Uterus (tissue), 2 donors: Measurements from ENCODE around the gene MSH2.

Experiments
- CTCF ChIP-seq, 4 experiments: fragments of 200-600 bp in 2 of 4; fragments of 450-650 bp in 2 of 4; sonication (generic) in 2 of 4; IDR thresholded peaks; one replicate each; pipeline ENCODE4 v1.5.1; 2016 to 2019; ENCODE audit warnings: antibody characterized with exemption in 4 of 4, mild to moderate bottlenecking in 2 of 4, moderate library complexity in 1 of 4
- POLR2A ChIP-seq, 2 donors: fragments of 450-650 bp; IDR thresholded peaks; one replicate each; pipeline ENCODE4 v1.6.1; 2016; ENCODE audit warnings: antibody characterized with exemption in 2 of 2, mild to moderate bottlenecking in 1 of 2, moderate library complexity in 1 of 2

DNA sequence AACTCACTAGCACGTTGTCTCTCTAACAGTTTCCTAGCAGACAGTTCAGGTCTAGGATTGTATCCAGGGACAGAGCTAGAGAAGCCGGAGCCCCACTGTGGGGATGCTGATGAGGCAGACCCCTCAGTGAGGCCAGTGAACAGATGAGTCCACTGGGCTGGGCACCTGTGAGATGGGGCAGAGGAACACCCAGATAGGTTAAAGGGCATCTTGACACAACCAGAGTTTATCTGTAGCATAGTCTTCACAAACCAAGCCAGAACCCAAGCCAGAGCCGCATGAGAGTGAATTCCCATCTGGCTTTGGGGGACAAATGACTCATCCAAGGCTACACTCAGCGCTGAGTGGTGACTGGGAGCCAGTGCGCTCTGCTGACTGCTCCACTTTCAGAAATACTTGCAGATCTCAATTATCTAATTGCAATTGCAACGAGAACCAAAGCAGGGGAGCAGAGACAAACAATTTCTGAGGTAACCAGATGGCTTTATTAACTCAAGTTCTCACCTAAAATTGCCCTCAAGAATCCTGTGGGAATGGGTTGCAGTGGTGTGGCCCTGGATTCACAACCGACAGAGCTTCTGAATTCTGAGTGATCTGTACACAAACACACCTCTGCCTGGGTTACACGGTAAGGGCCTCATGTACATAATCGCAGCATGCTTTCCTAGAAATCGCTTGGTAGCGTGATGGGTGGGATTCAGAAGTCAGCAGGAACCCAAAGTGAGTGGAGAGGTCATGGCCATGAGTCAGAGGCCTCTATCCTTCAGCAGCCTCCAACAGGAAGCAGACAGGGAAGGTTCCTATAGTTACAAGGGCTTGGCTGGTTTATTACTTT, 48.7 kb upstream of the MSH2 start:
- TF ChIP-seq CTCF (IDR thresholded peaks at IDR 0.05) (no peak), POLR2A (IDR thresholded peaks at IDR 0.05) (no peak)
